ENCODE results near the gene CCR5.
A peak's percentile ranks its signal among the peaks of the same experiment; 100 is the strongest.
"Not testable (repeated sequence)": the region's sequence is repeated elsewhere in the genome, so short reads cannot be mapped to it uniquely, and the experiment has no call there.

Gene CCR5

DNA sequence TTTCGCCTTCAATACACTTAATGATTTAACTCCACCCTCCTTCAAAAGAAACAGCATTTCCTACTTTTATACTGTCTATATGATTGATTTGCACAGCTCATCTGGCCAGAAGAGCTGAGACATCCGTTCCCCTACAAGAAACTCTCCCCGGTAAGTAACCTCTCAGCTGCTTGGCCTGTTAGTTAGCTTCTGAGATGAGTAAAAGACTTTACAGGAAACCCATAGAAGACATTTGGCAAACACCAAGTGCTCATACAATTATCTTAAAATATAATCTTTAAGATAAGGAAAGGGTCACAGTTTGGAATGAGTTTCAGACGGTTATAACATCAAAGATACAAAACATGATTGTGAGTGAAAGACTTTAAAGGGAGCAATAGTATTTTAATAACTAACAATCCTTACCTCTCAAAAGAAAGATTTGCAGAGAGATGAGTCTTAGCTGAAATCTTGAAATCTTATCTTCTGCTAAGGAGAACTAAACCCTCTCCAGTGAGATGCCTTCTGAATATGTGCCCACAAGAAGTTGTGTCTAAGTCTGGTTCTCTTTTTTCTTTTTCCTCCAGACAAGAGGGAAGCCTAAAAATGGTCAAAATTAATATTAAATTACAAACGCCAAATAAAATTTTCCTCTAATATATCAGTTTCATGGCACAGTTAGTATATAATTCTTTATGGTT lies at the start of gene CCR5:
Gene CCR5 (plus strand): TSS at position 108 of the 680 bp plus-strand sequence. CDS start 1,957 bp downstream, outside the sequence.
- no peak for DNase-seq

- DNase-seq: peak; percentile 8
These were observed 49.2 kb upstream of the CCR5 start for GRCh38 chr3:46321461-46322104.

DNA sequence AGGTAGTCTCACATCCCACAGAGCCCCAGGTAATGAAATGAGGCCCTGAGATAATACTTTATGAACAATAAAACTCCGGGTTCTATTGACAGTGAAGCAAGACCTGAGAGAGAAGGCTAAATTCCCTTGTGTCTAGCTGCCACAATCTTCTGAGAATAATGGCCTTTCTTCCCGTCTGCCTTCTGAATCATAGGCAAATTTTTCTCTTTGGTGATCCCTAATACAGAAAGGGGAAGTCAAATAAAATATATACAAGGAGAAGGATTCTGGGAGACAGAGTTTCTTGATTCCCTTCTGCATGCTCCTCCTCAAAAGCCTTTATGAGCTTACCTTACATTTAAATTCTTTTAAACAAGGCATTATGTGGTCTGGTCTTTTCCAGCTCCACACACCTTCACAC lies 46.7 kb upstream of the CCR5 start:
- DNase-seq: no peak

DNA sequence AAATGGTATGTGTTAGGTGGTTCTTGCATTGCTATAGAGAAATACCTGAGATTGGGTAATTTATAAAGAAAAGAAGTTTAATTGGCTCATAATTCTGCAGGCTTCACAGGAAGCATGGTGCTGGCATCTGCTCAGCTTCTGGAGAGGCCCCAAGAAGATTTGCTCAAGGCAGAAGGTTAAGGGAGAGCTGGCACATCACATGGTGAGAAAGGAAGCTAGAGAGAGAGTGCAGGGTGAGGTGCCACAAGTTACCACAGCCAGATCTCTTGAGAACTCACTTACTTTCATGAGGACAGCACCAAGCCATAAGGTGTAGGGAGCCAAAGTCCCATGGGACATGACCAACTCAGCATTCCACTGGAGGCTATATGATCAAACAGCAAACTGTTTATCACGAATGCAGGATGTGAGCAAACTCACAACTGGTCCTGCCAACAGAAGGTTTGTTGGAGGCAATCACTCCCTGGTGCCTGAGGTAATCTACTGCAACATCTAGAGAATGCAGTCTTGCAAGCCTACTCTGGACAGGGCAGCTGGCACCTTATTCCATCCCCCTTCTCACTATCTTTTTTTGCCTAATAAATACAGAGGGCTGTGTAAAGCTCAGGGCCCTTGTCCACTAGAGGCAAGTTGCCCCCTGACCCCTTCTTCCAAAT lies 45.0 kb upstream of the CCR5 start:
- DNase-seq: no peak

- not testable (repeated sequence) for DNase-seq
These were observed 40.1 kb upstream of the CCR5 start for GRCh38 chr3:46330676-46331075.

GRCh38 chr3:46334741-46335478 lies 35.8 kb upstream of the CCR5 start:
- DNase-seq: no peak

- no peak for DNase-seq
These were observed 35.2 kb upstream of the CCR5 start for GRCh38 chr3:46335541-46335940.

GRCh38 chr3:46337911-46338310 lies 32.8 kb upstream of the CCR5 start:
- DNase-seq: no peak

DNA sequence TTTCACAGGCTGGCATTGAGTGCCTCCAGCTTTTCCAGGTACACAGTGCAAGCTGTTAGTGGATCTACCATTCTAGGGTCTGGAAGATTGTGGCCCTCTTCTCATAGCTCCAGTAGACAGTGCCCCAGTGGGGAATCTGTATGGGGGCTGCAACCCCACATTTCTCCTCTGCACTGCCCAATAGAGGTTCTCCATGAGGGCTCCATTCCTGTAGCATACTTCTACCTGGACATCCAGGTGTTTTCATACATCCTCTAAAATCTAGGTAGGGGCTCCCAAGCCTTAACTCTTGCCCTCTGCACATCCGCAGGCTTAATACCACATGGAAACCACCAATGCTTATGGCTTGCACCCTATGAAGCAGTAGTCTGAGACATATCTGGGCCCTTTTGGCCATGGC lies 31.9 kb upstream of the CCR5 start:
- DNase-seq: no peak

- no peak for DNase-seq
These were observed 26.3 kb upstream of the CCR5 start for GRCh38 chr3:46344476-46344875.

GRCh38 chr3:46348823-46349482 lies 21.8 kb upstream of the CCR5 start:
- DNase-seq: no peak

- DNase-seq: no peak
These were observed 21.1 kb upstream of the CCR5 start for GRCh38 chr3:46349484-46350261.

GRCh38 chr3:46350262-46350565 lies 20.5 kb upstream of the CCR5 start:
- no peak for DNase-seq

- DNase-seq: no peak
These were observed 19.1 kb upstream of the CCR5 start for GRCh38 chr3:46351646-46352045.

DNA sequence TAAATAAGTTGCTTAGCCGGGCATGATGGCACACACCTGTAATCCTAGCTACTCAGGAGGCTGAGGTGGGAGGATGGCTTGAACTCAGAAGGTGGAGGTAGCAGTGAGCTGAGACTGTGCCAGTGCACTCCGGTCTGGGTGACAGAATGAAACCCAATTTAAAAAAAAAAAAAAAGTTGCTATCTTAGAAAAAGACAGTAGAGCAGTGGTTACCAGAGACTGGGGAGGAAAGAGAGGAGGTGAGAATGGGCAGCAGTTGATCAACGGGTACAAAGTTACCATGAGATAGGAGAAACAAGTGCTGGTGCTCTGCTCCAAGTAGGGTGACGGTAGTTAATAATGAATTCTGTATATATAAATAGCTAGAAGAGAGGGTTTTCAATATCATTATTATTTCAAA lies 17.7 kb upstream of the CCR5 start:
- no peak for DNase-seq

- DNase-seq: no peak
These were observed 16.9 kb upstream of the CCR5 start, which contains the start of gene CCR2 for GRCh38 chr3:46353647-46354410. Gene CCR2, plus strand, starts transcription at chr3:46354111. Its CDS starts 3,417 bp downstream, at chr3:46357528.

DNA sequence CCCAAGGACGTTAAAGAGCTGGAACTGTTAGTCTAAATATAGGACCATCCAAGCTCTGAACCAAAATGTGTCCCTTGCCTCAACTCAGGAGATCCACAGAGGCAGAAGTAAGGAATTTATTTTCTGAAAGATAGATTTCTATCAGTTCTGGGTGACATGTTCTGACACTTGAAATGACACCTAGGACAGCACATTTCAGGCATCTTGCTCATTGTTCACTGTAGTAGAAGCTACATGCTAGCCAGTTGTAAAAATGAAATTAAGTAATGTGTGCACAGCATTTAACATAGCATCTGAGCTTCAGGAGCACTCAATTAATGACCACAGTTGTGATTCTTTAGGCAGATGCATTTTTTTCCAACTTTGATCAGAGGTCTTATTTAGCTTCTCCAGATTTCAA lies 16.3 kb upstream of the CCR5 start:
- no peak for DNase-seq

DNA sequence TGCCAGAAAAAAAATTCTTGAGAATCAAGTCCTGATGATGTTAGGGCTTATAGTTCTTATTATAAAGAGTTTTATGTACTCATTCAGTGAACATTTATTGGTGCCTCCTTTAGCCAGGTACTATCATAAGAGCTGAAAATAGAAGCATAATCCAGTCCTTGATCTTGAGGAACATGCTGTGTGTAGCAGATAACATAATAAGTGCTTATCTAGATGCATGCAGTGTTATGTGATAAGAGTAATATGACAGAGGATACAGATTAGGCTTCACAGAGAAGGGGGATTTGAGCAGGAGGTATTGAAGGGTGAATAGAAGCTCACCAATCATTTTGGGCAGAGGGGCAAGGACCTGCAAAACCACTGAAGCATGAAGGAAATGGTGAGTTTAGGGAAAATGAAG lies 15.8 kb upstream of the CCR5 start:
- no peak for DNase-seq

DNA sequence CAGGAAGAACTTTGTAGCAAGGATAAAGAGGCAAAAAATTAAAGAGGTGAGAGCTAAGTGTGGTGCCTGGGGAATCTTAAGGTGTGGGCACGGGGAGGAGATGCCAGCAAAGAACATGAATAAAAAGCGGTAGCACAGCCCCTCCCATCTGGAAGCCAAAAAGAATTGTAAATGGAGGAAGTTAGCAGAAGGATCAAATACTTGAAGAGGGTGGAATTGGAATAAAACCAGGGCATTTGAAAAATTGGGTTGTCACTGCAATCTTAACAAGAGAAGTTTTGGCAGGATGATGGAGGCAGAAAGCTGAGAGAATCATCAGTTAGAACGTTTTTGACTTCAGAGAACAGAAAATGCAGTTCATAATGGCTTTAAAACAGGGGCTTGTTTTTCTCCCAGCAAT lies 14.5 kb upstream of the CCR5 start:
- no peak for DNase-seq

DNA sequence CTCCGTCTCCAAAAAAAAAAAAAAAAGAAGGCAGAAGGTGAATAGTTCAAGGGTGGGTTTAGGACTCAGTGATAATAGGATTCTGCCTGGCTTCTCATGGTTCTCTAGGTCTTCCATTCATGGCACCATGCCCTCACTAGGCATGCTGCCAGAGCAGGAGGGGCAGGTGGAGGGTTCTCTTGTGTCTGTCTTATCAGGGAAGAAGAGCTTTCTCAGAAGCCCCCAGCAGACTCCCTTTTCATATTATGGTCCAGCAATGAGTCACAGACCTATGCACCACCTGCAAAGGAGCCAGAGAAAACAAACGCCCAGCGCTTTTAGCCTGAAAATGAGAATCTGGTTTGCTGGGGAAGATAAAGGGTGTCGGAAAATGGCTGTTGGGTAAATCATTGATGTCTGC lies 13.8 kb upstream of the CCR5 start:
- DNase-seq: no peak

DNA sequence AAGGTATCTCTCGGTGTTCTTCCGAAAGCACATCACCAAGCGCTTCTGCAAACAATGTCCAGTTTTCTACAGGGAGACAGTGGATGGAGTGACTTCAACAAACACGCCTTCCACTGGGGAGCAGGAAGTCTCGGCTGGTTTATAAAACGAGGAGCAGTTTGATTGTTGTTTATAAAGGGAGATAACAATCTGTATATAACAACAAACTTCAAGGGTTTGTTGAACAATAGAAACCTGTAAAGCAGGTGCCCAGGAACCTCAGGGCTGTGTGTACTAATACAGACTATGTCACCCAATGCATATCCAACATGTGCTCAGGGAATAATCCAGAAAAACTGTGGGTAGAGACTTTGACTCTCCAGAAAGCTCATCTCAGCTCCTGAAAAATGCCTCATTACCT lies 12.3 kb upstream of the CCR5 start:
- no peak for DNase-seq

All from midbrain (tissue), 1 donor.